GM18951 (cell line): Measurements from ENCODE around the gene PPP4R3A.

Source experiments
- POLR2A ChIP-seq: IDR thresholded peaks from 4 replicates; pipeline ENCODE4 v1.6.1; 2011; ENCODE audit warnings: mild to moderate bottlenecking; ENCODE audit not compliant: insufficient read length, insufficient read depth; ENCODE audit errors: extremely low read depth
- in situ Hi-C: fragments of 300-500 bp; cut with MboI; formaldehyde crosslinking; loops from one replicate; pipeline ENCODE4 v1.12.0; 2022; ENCODE audit warnings: low sequenced_read_pairs, mixed read lengths, inconsistent platforms; ENCODE audit not compliant: unreplicated experiment

The PPP4R3A gene

GRCh38 chr14:91493169-91493568 is 16.9 kb downstream of the PPP4R3A start:
- in situ Hi-C loops: no loop called here
- TF ChIP-seq POLR2A: no peak

- in situ Hi-C loops: no loop called here
- TF ChIP-seq POLR2A: no peak
Measured at GRCh38 chr14:91484744-91485143, 25.4 kb downstream of the PPP4R3A start.

GRCh38 chr14:91484186-91484585 is 25.9 kb downstream of the PPP4R3A start:
- in situ Hi-C loops: no loop called here
- no peak for TF ChIP-seq POLR2A

DNA sequence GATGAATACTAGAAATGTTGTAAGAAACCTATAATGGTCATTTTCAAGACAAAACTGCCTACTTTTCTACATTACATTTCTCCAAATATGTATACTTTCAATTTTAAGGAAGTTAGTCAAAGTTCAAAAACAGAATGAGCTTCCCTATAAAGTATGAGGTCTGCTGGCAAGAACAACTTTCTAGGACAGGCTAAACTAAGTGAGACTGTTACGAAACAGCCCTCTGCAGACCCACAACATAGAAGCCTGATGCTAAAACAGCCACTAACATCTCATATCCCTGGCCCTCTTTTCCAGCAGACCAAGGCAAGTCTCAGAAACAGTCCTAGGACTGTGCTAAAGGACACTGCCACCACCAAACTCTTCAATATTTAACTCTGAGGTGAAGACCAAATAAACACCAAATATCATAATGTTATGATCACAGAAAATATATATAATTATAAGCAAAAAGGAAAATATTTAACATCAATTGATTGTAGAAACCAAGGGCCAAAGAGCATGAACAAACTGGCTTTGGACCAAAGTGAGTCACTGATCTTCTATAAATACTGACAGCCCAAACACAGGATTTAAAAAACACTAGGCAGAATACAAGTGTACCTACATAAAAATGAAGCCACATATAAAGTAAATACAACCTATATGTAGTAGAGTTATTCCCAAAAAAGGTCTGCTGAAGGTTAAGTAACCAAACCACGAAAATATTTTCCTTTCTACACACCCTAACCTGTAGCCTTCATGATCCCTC is 27.7 kb downstream of the PPP4R3A start:
- TF ChIP-seq POLR2A: no peak
- in situ Hi-C loops: no loop called here

- in situ Hi-C loops: no loop called here
- TF ChIP-seq POLR2A: no peak
Measured at GRCh38 chr14:91477388-91477787, 32.7 kb downstream of the PPP4R3A start.

GRCh38 chr14:91473046-91473445 is 37.1 kb downstream of the PPP4R3A start:
- in situ Hi-C loops: no loop called here
- TF ChIP-seq POLR2A: no peak

GRCh38 chr14:91470216-91470615 is 39.9 kb downstream of the PPP4R3A start:
- in situ Hi-C loops: no loop called here
- TF ChIP-seq POLR2A: no peak

- TF ChIP-seq POLR2A: no peak
- in situ Hi-C loops: no loop called here
Measured at GRCh38 chr14:91466192-91466591, 43.9 kb downstream of the PPP4R3A start.

DNA sequence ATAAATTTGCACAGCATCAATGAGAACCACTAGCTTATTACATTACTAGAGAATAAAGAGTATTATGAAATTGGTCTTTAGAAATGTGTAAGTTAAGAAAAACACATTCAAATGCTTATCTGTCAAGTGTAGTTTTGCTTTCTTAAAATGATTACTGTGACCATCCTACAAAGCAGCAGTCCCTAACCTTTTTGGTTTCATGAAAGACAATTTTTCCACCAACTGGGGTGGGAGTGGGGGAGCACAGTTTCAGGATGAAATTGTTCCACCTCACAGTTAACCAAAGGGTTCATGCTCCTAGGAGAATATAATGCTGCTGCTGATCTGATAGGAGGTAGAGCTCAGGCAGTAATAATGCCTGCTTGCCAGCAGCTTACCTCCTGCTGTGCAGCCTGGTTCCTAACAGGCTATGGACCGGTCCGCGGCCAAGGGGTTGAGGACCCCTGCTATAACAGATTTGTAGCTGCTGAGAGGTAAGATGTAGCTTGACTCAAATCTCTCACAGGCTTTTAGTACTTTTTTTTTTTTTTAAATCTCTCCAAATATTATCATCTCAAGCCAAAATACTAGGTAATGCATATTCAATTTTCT is 45.4 kb downstream of the PPP4R3A start:
- no peak for TF ChIP-seq POLR2A
- in situ Hi-C loops: no loop called here

GRCh38 chr14:91458612-91459011 is 51.5 kb downstream of the PPP4R3A start:
- in situ Hi-C loops: no loop called here
- TF ChIP-seq POLR2A: no peak

DNA sequence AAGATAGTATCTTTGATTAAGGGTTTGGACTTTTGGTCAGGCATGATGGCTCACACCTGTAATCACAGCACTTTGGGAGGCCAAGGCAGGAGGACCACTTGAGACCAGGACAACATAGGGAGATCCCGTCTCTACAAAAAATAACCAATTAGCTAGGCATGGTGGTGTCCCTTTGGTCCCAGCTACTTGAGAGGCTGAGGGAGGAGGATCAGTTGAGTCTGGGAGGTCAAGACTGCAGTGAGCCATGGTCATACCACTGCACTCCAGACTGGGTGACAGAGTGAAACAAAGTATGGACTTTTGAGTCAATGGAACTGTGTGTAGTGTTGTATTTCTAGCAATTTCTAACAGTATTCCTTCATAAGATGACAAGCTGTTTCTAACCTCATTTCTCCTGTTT is 53.8 kb downstream of the PPP4R3A start:
- TF ChIP-seq POLR2A: no peak
- in situ Hi-C loops: no loop called here

- in situ Hi-C loops: no loop called here
- no peak for TF ChIP-seq POLR2A
Measured at GRCh38 chr14:91454580-91454979, 55.5 kb downstream of the PPP4R3A start.

- no peak for TF ChIP-seq POLR2A
- in situ Hi-C loops: no loop called here
Measured at GRCh38 chr14:91454155-91454554, 56.0 kb downstream of the PPP4R3A start.

- no peak for TF ChIP-seq POLR2A
- in situ Hi-C loops: no loop called here
Measured at GRCh38 chr14:91453744-91454143, 56.4 kb downstream of the PPP4R3A start.
